Effector memory CD4-positive, alpha-beta T cell (primary cell): Measurements from ENCODE around the gene TUBB8B.
"Not testable (repeated sequence)": the region's sequence is repeated elsewhere in the genome, so short reads cannot be mapped to it uniquely, and the experiment has no call there.

Experiments used
- DNase-seq, 3 donors: peaks; one replicate each; pipeline ENCODE4 v3.0.0-alpha.2; 2020
- H3K27ac ChIP-seq: 2 replicates; pipeline ENCODE4 v1.7.0; 2013; ENCODE audit warnings: mild to moderate bottlenecking, low read length, moderate library complexity; ENCODE audit not compliant: insufficient read depth, poor library complexity, severe bottlenecking
- H3K27me3 ChIP-seq: replicated peaks from 2 replicates; pipeline ENCODE4 v1.7.0; 2013; ENCODE audit warnings: mild to moderate bottlenecking, low read length; ENCODE audit not compliant: insufficient read depth, control insufficient read depth, poor library complexity, severe bottlenecking
- H3K36me3 ChIP-seq: 2 replicates; pipeline ENCODE4 v1.7.0; 2013; ENCODE audit warnings: mild to moderate bottlenecking, low read length, moderate library complexity; ENCODE audit not compliant: control insufficient read depth, insufficient read depth
- H3K4me1 ChIP-seq: 2 replicates; pipeline ENCODE4 v1.7.0; 2013; ENCODE audit warnings: low read length, mild to moderate bottlenecking; ENCODE audit not compliant: control insufficient read depth, insufficient read depth, poor library complexity, severe bottlenecking
- H3K4me3 ChIP-seq: 2 replicates; pipeline ENCODE4 v1.7.0; 2013; ENCODE audit warnings: low read length, low read depth, mild to moderate bottlenecking; ENCODE audit not compliant: insufficient read depth, poor library complexity, severe bottlenecking
- H3K9me3 ChIP-seq: 2 replicates; pipeline ENCODE4 v1.7.0; 2013; ENCODE audit warnings: mild to moderate bottlenecking, low read length, moderate library complexity; ENCODE audit not compliant: control insufficient read depth
- total RNA-seq, 3 donors: gene quantifications; one replicate each; lab custom pipeline; 2026; lab: John Stamatoyannopoulos, UW

Gene TUBB8B
- total RNA-seq: 0 reads per million in 3 donors

GRCh38 chr18:49176-49665 lies at the start of gene TUBB8B:
TSS of gene TUBB8B (minus strand) at chr18:49615. CDS start at chr18:49557, 58 bp downstream.
- H3K9me3 ChIP-seq, H3K27ac ChIP-seq: not testable (repeated sequence)

GRCh38 chr18:97252-97914 lies 48.0 kb upstream of the TUBB8B start:
- not testable (repeated sequence) for H3K27me3 ChIP-seq, H3K4me3 ChIP-seq, H3K4me1 ChIP-seq, H3K27ac ChIP-seq, H3K36me3 ChIP-seq, H3K9me3 ChIP-seq
- peak in 1 of 3 donors; percentile 15 for DNase-seq

More at GRCh38 chr18:49176-49665, at the start of gene TUBB8B:
- not testable (repeated sequence) for H3K36me3 ChIP-seq, H3K27me3 ChIP-seq, DNase-seq, H3K4me3 ChIP-seq, H3K4me1 ChIP-seq

GRCh38 chr18:96767-97131 lies 47.3 kb upstream of the TUBB8B start:
- H3K27ac ChIP-seq, H3K4me1 ChIP-seq, H3K36me3 ChIP-seq, H3K9me3 ChIP-seq, H3K27me3 ChIP-seq, H3K4me3 ChIP-seq, DNase-seq: not testable (repeated sequence)

- not testable (repeated sequence) for H3K36me3 ChIP-seq, H3K27me3 ChIP-seq, H3K9me3 ChIP-seq, H3K4me1 ChIP-seq, H3K27ac ChIP-seq, H3K4me3 ChIP-seq
- peak; percentile 16 to 52 (median 36) for DNase-seq
Observed at GRCh38 chr18:96101-96766, 46.8 kb upstream of the TUBB8B start.

GRCh38 chr18:95580-95979 lies 46.2 kb upstream of the TUBB8B start:
- H3K27ac ChIP-seq: not testable (repeated sequence)

GRCh38 chr18:93897-94408 lies 44.5 kb upstream of the TUBB8B start:
- H3K27me3 ChIP-seq, H3K36me3 ChIP-seq, H3K4me1 ChIP-seq, H3K27ac ChIP-seq, H3K9me3 ChIP-seq, DNase-seq, H3K4me3 ChIP-seq: not testable (repeated sequence)

More at GRCh38 chr18:95580-95979, 46.2 kb upstream of the TUBB8B start:
- not testable (repeated sequence) for H3K9me3 ChIP-seq, H3K4me3 ChIP-seq, DNase-seq, H3K36me3 ChIP-seq, H3K4me1 ChIP-seq, H3K27me3 ChIP-seq

- H3K9me3 ChIP-seq, DNase-seq, H3K4me3 ChIP-seq, H3K4me1 ChIP-seq, H3K27ac ChIP-seq, H3K27me3 ChIP-seq, H3K36me3 ChIP-seq: not testable (repeated sequence)
Observed at GRCh38 chr18:91561-91960, 42.1 kb upstream of the TUBB8B start.

GRCh38 chr18:90396-91193 lies 41.2 kb upstream of the TUBB8B start:
- not testable (repeated sequence) for DNase-seq

GRCh38 chr18:89124-89523 lies 39.7 kb upstream of the TUBB8B start:
- not testable (repeated sequence) for H3K36me3 ChIP-seq, H3K9me3 ChIP-seq, H3K27me3 ChIP-seq, H3K4me1 ChIP-seq, H3K4me3 ChIP-seq, DNase-seq, H3K27ac ChIP-seq

More at GRCh38 chr18:90396-91193, 41.2 kb upstream of the TUBB8B start:
- not testable (repeated sequence) for H3K4me3 ChIP-seq, H3K27ac ChIP-seq, H3K27me3 ChIP-seq, H3K4me1 ChIP-seq, H3K9me3 ChIP-seq, H3K36me3 ChIP-seq

GRCh38 chr18:84801-85200 lies 35.4 kb upstream of the TUBB8B start:
- H3K36me3 ChIP-seq, H3K4me1 ChIP-seq, H3K9me3 ChIP-seq, DNase-seq, H3K27me3 ChIP-seq, H3K27ac ChIP-seq, H3K4me3 ChIP-seq: not testable (repeated sequence)
